ENCODE results near the gene PIF1.

PIF1 gene

DNA sequence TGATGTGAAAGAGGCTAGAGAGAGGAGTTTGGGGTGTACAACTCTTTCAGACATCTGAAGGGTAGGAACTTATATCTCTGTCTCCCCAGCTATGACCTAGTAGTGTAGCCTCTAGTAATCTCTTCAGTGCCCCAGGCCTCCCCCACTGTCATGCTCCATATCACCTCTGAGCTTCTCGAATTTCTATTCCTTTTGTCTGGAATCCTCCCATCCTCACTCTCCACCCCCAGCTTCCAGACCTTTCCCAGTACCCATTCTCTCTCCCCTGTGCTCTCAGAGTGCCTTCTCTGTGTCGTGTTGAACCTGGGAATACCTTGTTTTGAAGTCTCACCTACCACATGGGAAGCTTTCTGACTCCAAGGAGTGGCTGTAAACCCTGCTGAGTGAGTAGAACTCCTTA is 46.4 kb downstream of the PIF1 start:
- no peaks in the 10 kb centered on the region for H3K36me3 ChIP-seq (ENCODE audit: control insufficient read depth, insufficient read depth, low read length)
- peaks cover 31% of the 10 kb centered on the region for H3K27me3 ChIP-seq (ENCODE audit: control insufficient read depth, insufficient read depth, low read length)
- no peak overlapping the region for H3K4me3 ChIP-seq (ENCODE audit: low read length)
- H3K9ac ChIP-seq (ENCODE audit: low read length): no peak overlapping the region
- H3K9me3 ChIP-seq (ENCODE audit: control insufficient read depth, low read length): no peaks in the 10 kb centered on the region
- H3K4me1 ChIP-seq (ENCODE audit: control insufficient read depth, insufficient read depth, low read length): no peaks in the 10 kb centered on the region

DNA sequence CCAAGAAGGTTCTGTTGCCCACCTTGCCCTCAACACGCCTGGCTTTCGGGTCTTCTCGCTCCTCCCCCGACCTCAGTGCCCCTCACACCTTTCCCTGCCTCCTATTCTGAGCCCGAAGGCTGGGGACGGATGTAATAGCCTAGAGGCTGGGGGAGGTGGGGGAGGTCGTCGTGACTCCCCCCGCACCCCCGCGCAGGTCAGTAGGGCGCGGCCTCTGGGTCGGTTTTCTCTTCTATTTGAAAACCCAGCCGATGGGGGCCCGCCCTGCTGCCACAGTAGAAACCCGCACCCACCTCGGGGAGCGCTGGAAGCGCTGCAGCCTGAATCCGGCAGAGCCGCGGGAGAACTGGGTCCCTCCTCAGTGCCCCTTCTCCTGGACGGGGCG is 49.1 kb downstream of the PIF1 start:
- Histone ChIP-seq H3K9ac (ENCODE audit: low read length) (peak overlapping the region; percentile 55), H3K36me3 (ENCODE audit: control insufficient read depth, insufficient read depth, low read length) (no peaks in the 10 kb centered on the region), H3K9me3 (ENCODE audit: control insufficient read depth, low read length) (no peaks in the 10 kb centered on the region), H3K4me1 (ENCODE audit: control insufficient read depth, insufficient read depth, low read length) (no peaks in the 10 kb centered on the region), H3K27me3 (ENCODE audit: control insufficient read depth, insufficient read depth, low read length) (peaks cover 45% of the 10 kb centered on the region), H3K4me3 (ENCODE audit: low read length) (no peak overlapping the region)

DNA sequence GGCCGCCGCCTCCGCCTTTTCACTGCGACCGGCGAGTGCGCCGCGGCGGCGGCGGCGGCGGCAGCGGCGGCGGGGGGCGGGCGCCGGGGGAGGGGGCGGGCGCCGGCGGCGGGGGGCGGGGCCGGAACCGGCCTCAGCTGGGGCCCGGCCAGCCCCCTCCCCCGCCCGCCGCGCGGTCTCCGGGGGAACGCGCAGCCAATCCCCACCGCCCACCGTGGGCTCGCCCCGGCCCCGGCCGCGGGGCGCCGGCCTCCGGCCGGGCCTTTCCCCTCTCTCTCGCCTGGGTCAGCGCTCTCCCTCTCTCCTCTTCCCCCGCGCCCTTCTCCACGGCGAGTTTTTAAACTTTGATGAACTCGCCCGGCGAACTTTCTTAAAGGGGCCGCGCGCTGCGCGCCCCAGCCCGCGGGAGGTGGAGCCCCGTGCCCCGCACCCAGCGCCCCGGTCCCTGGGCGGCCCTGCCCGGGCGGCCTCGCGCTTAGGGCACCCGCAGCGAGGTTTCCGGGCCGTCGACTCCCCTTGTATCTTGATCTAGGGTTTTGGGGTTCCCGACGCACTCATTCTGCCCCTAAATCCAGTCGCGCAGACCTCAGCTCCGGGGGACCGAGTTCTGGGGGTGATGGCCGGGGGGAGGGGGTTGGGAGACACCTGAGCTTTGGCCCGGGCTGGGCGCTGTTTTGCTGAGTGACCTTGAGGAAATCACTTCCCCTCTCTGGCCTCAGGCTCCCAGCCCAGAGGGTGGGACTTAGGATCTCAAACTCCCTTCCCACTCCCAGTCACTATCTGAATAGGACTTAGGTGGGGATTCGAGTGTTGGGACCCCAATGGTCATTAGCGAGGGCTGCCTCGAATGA is 49.7 kb downstream of the PIF1 start, which contains the start of gene RBPMS2:
Gene RBPMS2 (minus strand): TSS at position 39 of the 851 bp plus-strand sequence. CDS start 270 bp downstream, outside the sequence.
- Histone ChIP-seq H3K36me3 (ENCODE audit: control insufficient read depth, insufficient read depth, low read length) (no peaks in the 10 kb centered on the region), H3K4me1 (ENCODE audit: control insufficient read depth, insufficient read depth, low read length) (no peaks in the 10 kb centered on the region), H3K27me3 (ENCODE audit: control insufficient read depth, insufficient read depth, low read length) (peaks cover 45% of the 10 kb centered on the region), H3K9ac (ENCODE audit: low read length) (peak within 1 kb of the TSS; percentile 55), H3K9me3 (ENCODE audit: control insufficient read depth, low read length) (no peaks in the 10 kb centered on the region), H3K4me3 (ENCODE audit: low read length) (no peak within 1 kb of the TSS)

DNA sequence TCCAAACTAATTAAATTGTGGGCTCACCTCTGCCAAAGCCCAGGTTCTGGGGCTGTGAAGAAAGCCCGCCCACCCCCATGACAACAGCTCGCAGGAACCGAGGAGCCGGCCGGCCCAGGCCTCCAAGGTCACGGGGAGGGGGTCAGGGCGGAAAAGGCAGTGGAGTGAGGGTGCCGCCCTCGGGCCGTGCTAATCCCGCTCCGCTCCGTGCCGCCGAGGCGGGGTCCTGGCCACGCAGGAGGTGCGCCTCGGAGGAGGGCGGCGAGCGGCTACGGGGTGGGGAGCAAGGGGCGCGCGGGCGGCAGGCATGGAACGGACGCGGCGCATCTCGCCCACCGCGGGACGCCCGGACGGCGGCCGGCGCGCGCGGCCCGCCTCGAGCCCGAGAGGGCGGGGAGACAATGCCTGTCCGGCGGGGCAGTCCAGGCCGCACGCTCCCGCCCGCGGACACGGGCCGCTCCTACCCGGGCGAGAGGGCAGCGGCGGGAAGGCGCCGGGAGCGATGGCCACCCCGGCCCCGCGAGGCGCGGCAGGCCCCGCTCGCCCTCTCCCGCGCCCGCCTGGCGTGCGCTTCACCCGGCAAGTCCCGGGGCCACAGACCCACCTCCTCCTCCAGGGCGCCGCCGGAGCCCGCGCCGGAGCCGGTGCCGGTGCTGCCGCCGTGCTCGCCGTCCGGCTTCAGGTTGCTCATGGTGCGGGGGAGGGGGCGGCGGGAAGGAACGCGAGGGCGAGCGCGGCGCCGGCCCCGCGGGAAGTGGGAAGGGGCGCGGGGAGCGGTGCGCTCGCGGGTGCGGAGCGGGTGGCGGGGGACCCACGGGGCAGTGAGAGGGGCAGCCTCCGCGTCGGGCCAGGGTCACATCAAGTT is 50.6 kb downstream of the PIF1 start:
- H3K9ac ChIP-seq (ENCODE audit: low read length): peak overlapping the region; percentile 28
- H3K4me1 ChIP-seq (ENCODE audit: control insufficient read depth, insufficient read depth, low read length): no peaks in the 10 kb centered on the region
- H3K27me3 ChIP-seq (ENCODE audit: control insufficient read depth, insufficient read depth, low read length): peaks cover 45% of the 10 kb centered on the region
- H3K36me3 ChIP-seq (ENCODE audit: control insufficient read depth, insufficient read depth, low read length): no peaks in the 10 kb centered on the region
- H3K4me3 ChIP-seq (ENCODE audit: low read length): no peak overlapping the region
- no peaks in the 10 kb centered on the region for H3K9me3 ChIP-seq (ENCODE audit: control insufficient read depth, low read length)

DNA sequence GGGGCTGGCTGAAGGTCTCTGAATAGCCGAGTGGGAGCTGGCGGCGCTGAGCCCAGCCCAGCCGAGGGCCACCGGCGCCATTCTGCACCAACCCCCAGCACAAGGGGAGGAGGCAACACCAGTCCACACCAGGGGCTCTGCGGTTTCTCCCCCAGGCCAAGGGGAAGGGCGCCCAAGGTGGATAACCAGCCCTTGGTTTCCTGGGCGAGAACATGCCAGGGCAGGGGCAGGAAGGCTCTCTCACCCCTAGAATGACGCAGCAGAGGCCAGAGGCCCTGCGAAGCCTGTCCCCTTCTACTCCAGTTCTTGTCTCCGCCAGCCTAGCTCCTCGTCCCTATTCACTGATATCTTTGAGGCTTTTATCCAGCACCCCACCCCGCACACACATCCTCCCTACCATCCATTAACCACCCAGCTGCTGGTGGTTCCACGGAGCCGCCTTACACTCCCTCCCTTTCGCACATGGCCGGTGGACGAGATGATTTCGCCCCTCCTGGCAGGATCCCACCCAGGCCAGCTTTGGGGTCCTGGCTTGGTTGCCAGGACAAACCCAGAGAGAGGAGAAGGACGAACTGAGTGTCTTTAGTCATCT is 51.3 kb downstream of the PIF1 start:
- Histone ChIP-seq H3K4me3 (ENCODE audit: low read length) (no peak overlapping the region), H3K27me3 (ENCODE audit: control insufficient read depth, insufficient read depth, low read length) (peaks cover 45% of the 10 kb centered on the region), H3K9ac (ENCODE audit: low read length) (peak overlapping the region; percentile 28), H3K9me3 (ENCODE audit: control insufficient read depth, low read length) (no peaks in the 10 kb centered on the region), H3K4me1 (ENCODE audit: control insufficient read depth, insufficient read depth, low read length) (no peaks in the 10 kb centered on the region), H3K36me3 (ENCODE audit: control insufficient read depth, insufficient read depth, low read length) (no peaks in the 10 kb centered on the region)

DNA sequence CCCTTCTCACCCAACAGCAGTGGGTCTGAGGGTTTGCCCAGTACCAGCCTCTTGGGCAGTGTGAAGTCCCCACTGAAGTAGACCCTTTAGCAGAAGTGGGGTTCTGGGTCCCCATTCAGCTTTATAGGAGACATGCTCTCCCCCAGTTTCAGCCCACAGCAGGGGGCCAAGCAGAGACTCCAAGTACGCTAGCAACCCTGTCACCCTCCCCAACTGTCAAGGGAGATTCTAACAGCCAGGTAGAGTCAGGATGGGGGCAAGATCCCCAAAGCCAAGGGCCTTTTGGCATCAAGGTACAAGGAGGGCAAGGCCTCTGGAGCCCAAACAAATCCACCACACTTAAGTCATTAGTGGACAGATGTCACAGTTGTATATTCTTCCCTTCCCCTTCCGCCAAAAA is 51.8 kb downstream of the PIF1 start:
- H3K9ac ChIP-seq (ENCODE audit: low read length): no peak overlapping the region
- no peaks in the 10 kb centered on the region for H3K36me3 ChIP-seq (ENCODE audit: control insufficient read depth, insufficient read depth, low read length)
- no peaks in the 10 kb centered on the region for H3K9me3 ChIP-seq (ENCODE audit: control insufficient read depth, low read length)
- peaks cover 45% of the 10 kb centered on the region for H3K27me3 ChIP-seq (ENCODE audit: control insufficient read depth, insufficient read depth, low read length)
- no peaks in the 10 kb centered on the region for H3K4me1 ChIP-seq (ENCODE audit: control insufficient read depth, insufficient read depth, low read length)
- H3K4me3 ChIP-seq (ENCODE audit: low read length): no peak overlapping the region

DNA sequence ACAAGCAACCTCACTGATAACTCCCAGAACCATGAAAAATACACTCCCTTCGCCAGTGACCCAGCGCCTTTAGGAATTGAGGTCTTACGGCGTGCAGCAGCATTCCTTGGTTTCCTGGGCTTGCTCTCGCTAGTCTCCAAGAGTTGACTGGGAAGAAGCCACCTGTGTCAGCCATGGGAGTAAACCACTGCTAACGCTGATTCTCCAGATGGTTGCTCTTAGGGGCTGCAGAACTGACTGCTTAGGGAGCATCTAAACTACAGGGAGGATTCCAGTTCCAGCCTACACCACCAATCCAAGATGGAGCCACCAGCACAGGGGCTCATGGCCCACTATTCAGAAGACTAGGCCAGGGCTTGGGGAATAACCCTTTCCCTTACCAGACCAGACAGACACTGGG is 52.5 kb downstream of the PIF1 start:
- Histone ChIP-seq H3K9me3 (ENCODE audit: control insufficient read depth, low read length) (no peaks in the 10 kb centered on the region), H3K36me3 (ENCODE audit: control insufficient read depth, insufficient read depth, low read length) (no peaks in the 10 kb centered on the region), H3K9ac (ENCODE audit: low read length) (no peak overlapping the region), H3K27me3 (ENCODE audit: control insufficient read depth, insufficient read depth, low read length) (peaks cover 45% of the 10 kb centered on the region), H3K4me1 (ENCODE audit: control insufficient read depth, insufficient read depth, low read length) (no peaks in the 10 kb centered on the region), H3K4me3 (ENCODE audit: low read length) (no peak overlapping the region)

DNA sequence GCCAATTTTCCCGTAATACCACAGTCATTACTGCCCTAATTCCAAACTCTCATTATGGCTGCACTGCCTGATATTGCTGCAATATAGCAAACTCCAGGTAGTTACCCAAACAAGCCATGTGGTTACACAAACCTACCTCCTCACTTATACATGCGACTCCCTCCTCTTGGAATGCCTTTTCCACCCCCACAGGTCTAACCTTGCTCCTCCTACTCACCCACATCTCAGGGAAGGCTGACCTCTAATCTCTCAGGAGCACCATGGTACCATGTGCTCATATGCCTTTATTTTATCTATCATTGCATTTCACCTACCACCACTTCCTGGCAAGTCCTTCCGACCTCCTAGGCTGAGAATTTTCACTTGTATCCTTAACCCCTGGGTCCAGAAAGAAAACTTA is 53.0 kb downstream of the PIF1 start:
- no peak overlapping the region for H3K4me3 ChIP-seq (ENCODE audit: low read length)
- H3K9me3 ChIP-seq (ENCODE audit: control insufficient read depth, low read length): no peaks in the 10 kb centered on the region
- peaks cover 44% of the 10 kb centered on the region for H3K27me3 ChIP-seq (ENCODE audit: control insufficient read depth, insufficient read depth, low read length)
- H3K9ac ChIP-seq (ENCODE audit: low read length): no peak overlapping the region
- no peaks in the 10 kb centered on the region for H3K4me1 ChIP-seq (ENCODE audit: control insufficient read depth, insufficient read depth, low read length)
- H3K36me3 ChIP-seq (ENCODE audit: control insufficient read depth, insufficient read depth, low read length): no peaks in the 10 kb centered on the region

DNA sequence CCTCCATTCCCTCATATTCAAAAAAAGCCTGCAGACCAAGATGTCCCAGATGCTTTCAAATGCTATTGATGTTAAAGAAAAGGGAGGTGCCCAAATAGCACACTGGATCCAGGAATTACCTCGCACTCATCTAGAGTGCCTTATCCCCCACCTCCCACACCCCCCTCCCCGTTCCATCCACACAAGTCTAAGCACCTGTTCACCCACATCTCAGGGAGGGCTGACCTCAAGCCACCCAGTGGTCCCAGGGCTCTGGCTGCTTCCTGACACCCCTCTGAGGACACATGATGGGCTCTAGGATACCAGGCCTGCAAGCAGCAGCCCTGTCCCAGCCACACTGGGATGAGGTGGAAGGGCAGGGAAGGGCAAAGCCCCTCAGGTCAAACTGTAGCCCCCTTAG is 54.8 kb downstream of the PIF1 start:
- Histone ChIP-seq H3K4me1 (ENCODE audit: control insufficient read depth, insufficient read depth, low read length) (no peaks in the 10 kb centered on the region), H3K9me3 (ENCODE audit: control insufficient read depth, low read length) (no peaks in the 10 kb centered on the region), H3K36me3 (ENCODE audit: control insufficient read depth, insufficient read depth, low read length) (no peaks in the 10 kb centered on the region), H3K27me3 (ENCODE audit: control insufficient read depth, insufficient read depth, low read length) (peaks cover 27% of the 10 kb centered on the region), H3K9ac (ENCODE audit: low read length) (no peak overlapping the region), H3K4me3 (ENCODE audit: low read length) (no peak overlapping the region)

DNA sequence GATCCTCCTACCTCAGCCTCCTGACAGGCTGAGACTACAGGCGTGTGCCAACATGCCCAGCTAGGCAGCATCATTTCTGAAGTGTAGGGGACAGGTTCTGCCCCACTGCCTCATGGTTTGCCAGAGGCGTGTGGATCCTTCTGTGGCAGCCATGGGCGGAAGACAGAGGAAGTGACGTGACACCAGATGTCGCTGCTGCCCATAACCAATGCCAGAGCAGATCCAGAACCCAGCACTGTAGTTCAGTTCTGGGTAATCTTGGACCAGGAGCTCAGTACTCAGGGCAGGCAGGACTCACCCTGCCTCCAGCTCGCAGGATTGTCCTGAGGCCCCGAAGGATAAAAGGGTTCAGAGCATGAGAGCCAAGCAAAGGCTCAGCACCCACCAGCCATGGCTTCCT is 58.2 kb downstream of the PIF1 start:
- Histone ChIP-seq H3K4me1 (ENCODE audit: control insufficient read depth, insufficient read depth, low read length) (no peaks in the 10 kb centered on the region), H3K9ac (ENCODE audit: low read length) (no peak overlapping the region), H3K9me3 (ENCODE audit: control insufficient read depth, low read length) (no peaks in the 10 kb centered on the region), H3K36me3 (ENCODE audit: control insufficient read depth, insufficient read depth, low read length) (no peaks in the 10 kb centered on the region), H3K27me3 (ENCODE audit: control insufficient read depth, insufficient read depth, low read length) (no peaks in the 10 kb centered on the region), H3K4me3 (ENCODE audit: low read length) (no peak overlapping the region)

DNA sequence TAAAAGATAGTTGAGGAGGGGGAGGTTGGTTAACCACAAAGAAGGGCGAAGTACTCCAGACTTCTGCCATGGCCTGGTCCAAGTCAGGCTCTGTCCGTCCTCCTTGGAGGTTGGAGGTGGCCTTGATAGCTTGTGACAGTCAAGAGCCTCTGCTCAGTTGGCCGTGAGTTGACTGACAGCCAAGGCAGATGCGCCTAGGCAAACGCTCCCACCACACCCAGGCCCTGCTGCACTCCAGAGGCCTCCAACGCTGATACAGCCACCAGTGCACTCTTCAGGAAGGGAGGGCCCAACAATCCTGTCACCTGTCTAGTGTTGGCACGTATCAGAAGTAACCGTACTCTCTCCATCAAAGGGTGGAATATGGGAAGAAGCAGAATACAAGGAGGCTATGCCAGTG is 59.4 kb downstream of the PIF1 start:
- Histone ChIP-seq H3K9ac (ENCODE audit: low read length) (no peak overlapping the region), H3K4me1 (ENCODE audit: control insufficient read depth, insufficient read depth, low read length) (no peaks in the 10 kb centered on the region), H3K27me3 (ENCODE audit: control insufficient read depth, insufficient read depth, low read length) (no peaks in the 10 kb centered on the region), H3K36me3 (ENCODE audit: control insufficient read depth, insufficient read depth, low read length) (no peaks in the 10 kb centered on the region), H3K9me3 (ENCODE audit: control insufficient read depth, low read length) (no peaks in the 10 kb centered on the region), H3K4me3 (ENCODE audit: low read length) (no peak overlapping the region)
